SK-N-SH treated with all-trans-retinoic acid at 6 μM for 48 hours (cell line): ENCODE measurements around the gene ZNF764.

Experiments
- ATAC-seq: fragments of 200-7000 bp; cut with Tn5 transposase; 3 replicates; pipeline ENCODE4 v1.9.1; 2020; ENCODE audit warnings: mild to moderate bottlenecking, moderate library complexity
- ARNTL ChIP-seq: fragments of 450-650 bp; formaldehyde crosslinking; IDR thresholded peaks from 2 replicates; pipeline ENCODE4 v1.5.0; 2020; ENCODE audit warnings: low read depth, mild to moderate bottlenecking, moderate library complexity, borderline replicate concordance
- BACH2 ChIP-seq: fragments of 250-450 bp; sonication (Bioruptor Pico); IDR thresholded peaks from 2 replicates; pipeline ENCODE4 v1.9.0; 2021; ENCODE audit warnings: mild to moderate bottlenecking, borderline replicate concordance
- CSDC2 ChIP-seq: fragments of 250-450 bp; sonication (Bioruptor Pico); IDR thresholded peaks from 2 replicates; pipeline ENCODE4 v1.5.0; 2020; ENCODE audit warnings: mild to moderate bottlenecking, moderate library complexity
- ESRRG ChIP-seq: fragments of 250-450 bp; sonication (Bioruptor Pico); IDR thresholded peaks from 2 replicates; pipeline ENCODE4 v1.6.1; 2021; ENCODE audit warnings: mild to moderate bottlenecking
- GLIS3 ChIP-seq: fragments of 250-450 bp; sonication (Bioruptor Pico); IDR thresholded peaks from 2 replicates; pipeline ENCODE4 v1.5.0; 2020; ENCODE audit warnings: mild to moderate bottlenecking, moderate library complexity
- OSR1 ChIP-seq: fragments of 250-450 bp; sonication (Bioruptor Pico); IDR thresholded peaks from 2 replicates; pipeline ENCODE4 v1.8.0; 2022; ENCODE audit warnings: moderate library complexity, mild to moderate bottlenecking, inconsistent platforms
- PPARA ChIP-seq: fragments of 250-450 bp; sonication (Bioruptor Pico); IDR thresholded peaks from 2 replicates; pipeline ENCODE4 v1.5.0; 2020; ENCODE audit warnings: mild to moderate bottlenecking, borderline replicate concordance
- RARB ChIP-seq: fragments of 250-450 bp; sonication (Bioruptor Pico); IDR thresholded peaks from 2 replicates; pipeline ENCODE4 v1.8.0; 2021; ENCODE audit warnings: mild to moderate bottlenecking, moderate library complexity
- SNAI2 ChIP-seq: fragments of 250-450 bp; sonication (Bioruptor Pico); IDR thresholded peaks from 2 replicates; pipeline ENCODE4 v1.5.0; 2020; ENCODE audit warnings: mild to moderate bottlenecking, moderate library complexity
- TCF4 ChIP-seq: fragments of 250-450 bp; sonication (Bioruptor Pico); IDR thresholded peaks from 2 replicates; pipeline ENCODE4 v1.8.0; 2021; ENCODE audit warnings: mild to moderate bottlenecking, moderate library complexity, borderline replicate concordance
- TOX ChIP-seq: fragments of 250-450 bp; sonication (Bioruptor Pico); IDR thresholded peaks from 2 replicates; pipeline ENCODE4 v1.8.0; 2021; ENCODE audit warnings: mild to moderate bottlenecking, moderate library complexity, borderline replicate concordance
- TSHZ2 ChIP-seq: fragments of 250-450 bp; sonication (Bioruptor Pico); IDR thresholded peaks from 2 replicates; pipeline ENCODE4 v1.5.0; 2020; ENCODE audit warnings: mild to moderate bottlenecking, moderate library complexity
- ZC3H10 ChIP-seq: fragments of 250-450 bp; sonication (Bioruptor Pico); IDR thresholded peaks from 2 replicates; pipeline ENCODE4 v1.5.1; 2021; ENCODE audit warnings: mild to moderate bottlenecking, moderate library complexity
- ZFP3 ChIP-seq: fragments of 250-450 bp; sonication (Bioruptor Pico); IDR thresholded peaks from 2 replicates; pipeline ENCODE4 v1.5.0; 2020; ENCODE audit warnings: mild to moderate bottlenecking, moderate library complexity
- ZFP30 ChIP-seq: fragments of 450-650 bp; formaldehyde crosslinking; IDR thresholded peaks from 2 replicates; pipeline ENCODE4 v1.5.0; 2022; ENCODE audit warnings: mild to moderate bottlenecking, moderate library complexity
- ZNF565 ChIP-seq: fragments of 450-650 bp; formaldehyde crosslinking; conservative IDR thresholded peaks from 2 replicates; pipeline ENCODE4 v1.5.0; 2020; ENCODE audit warnings: low read depth, mild to moderate bottlenecking, moderate library complexity
- ZNF70 ChIP-seq: fragments of 450-650 bp; formaldehyde crosslinking; IDR thresholded peaks from 2 replicates; pipeline ENCODE4 v1.5.0; 2020; ENCODE audit warnings: mild to moderate bottlenecking, moderate library complexity
- TF ChIP-seq, protein P1 (sequence below): fragments of 250-450 bp; sonication (Bioruptor Pico); IDR thresholded peaks from 2 replicates; pipeline ENCODE4 v1.5.1; 2021; ENCODE audit warnings: mild to moderate bottlenecking, moderate library complexity
- TF ChIP-seq, protein P2 (sequence below): fragments of 250-450 bp; sonication (Bioruptor Pico); IDR thresholded peaks from 2 replicates; pipeline ENCODE4 v1.5.1; 2020; ENCODE audit warnings: low read depth, mild to moderate bottlenecking, moderate library complexity
- TF ChIP-seq, protein P3 (sequence below): fragments of 250-450 bp; sonication (Bioruptor Pico); IDR thresholded peaks from 2 replicates; pipeline ENCODE4 v1.8.0; 2021; ENCODE audit warnings: low read depth, mild to moderate bottlenecking, moderate library complexity, borderline replicate concordance

ZNF764 gene

DNA sequence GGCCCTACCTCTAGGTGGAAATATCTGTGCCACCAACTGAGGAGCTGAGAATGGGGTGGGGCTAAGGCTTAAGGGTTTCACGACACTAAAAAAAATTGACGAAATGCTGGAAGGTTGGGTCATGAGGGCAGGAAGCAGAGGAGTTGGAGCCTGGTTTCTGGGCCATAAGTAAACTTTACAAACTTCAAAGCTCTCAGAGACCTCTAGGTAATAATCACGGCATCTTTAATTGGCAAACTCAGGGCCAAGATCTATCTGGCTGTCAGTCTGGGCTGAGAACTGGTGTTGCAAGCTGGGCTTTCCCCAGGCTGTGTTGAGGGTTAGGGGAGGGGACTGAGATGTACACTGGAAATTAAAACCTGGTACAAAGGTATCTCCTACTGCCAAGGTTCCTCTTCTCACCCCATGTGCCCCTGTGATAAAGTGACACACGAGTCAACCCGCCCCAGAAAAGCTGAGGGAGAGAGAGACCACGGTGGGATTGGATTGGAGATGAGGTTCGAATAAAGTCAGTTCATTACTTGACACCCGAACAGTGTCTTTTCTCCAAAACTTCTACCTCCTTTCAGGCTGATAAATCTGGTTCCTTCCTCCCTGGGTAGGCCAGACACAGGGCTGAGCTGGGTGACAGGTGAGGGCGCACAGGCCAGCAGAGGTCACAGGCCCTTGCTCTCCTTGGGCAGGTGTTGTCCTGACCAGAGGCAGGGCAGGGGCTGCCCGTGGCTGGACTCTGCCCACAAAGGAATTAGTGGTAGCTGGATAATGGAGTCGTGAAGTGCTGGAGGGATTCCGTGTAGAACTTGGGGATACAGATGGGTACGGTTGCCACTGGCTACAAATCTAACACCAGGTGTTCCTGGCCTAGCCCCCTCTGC is 27.8 kb downstream of the ZNF764 start:
- no peak for ATAC-seq
- no peak for TF ChIP-seq ZC3H10 (CRISPR knock-in tag)
- no peak for TF ChIP-seq ZNF70 (CRISPR knock-in tag)
- TF ChIP-seq ESRRG (CRISPR knock-in tag), result no peak
- TF ChIP-seq, protein P1, sequence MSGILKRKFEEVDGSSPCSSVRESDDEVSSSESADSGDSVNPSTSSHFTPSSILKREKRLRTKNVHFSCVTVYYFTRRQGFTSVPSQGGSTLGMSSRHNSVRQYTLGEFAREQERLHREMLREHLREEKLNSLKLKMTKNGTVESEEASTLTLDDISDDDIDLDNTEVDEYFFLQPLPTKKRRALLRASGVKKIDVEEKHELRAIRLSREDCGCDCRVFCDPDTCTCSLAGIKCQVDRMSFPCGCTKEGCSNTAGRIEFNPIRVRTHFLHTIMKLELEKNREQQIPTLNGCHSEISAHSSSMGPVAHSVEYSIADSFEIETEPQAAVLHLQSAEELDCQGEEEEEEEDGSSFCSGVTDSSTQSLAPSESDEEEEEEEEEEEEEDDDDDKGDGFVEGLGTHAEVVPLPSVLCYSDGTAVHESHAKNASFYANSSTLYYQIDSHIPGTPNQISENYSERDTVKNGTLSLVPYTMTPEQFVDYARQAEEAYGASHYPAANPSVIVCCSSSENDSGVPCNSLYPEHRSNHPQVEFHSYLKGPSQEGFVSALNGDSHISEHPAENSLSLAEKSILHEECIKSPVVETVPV (CRISPR knock-in tag), result no peak
- no peak for TF ChIP-seq CSDC2 (CRISPR knock-in tag)
- no peak for TF ChIP-seq SNAI2 (CRISPR knock-in tag)
- TF ChIP-seq, protein P2, sequence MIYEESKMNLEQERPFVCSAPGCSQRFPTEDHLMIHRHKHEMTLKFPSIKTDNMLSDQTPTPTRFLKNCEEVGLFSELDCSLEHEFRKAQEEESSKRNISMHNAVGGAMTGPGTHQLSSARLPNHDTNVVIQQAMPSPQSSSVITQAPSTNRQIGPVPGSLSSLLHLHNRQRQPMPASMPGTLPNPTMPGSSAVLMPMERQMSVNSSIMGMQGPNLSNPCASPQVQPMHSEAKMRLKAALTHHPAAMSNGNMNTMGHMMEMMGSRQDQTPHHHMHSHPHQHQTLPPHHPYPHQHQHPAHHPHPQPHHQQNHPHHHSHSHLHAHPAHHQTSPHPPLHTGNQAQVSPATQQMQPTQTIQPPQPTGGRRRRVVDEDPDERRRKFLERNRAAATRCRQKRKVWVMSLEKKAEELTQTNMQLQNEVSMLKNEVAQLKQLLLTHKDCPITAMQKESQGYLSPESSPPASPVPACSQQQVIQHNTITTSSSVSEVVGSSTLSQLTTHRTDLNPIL (CRISPR knock-in tag), result no peak

- TF ChIP-seq, protein P2 (CRISPR knock-in tag), result no peak
- TF ChIP-seq ZFP3 (CRISPR knock-in tag) (no peak), TOX (CRISPR knock-in tag) (no peak), ZC3H10 (CRISPR knock-in tag) (no peak), GLIS3 (CRISPR knock-in tag) (no peak), CSDC2 (CRISPR knock-in tag) (no peak), TSHZ2 (CRISPR knock-in tag) (no peak), RARB (CRISPR knock-in tag) (no peak), ZFP30 (no peak), ZNF70 (CRISPR knock-in tag) (no peak), SNAI2 (CRISPR knock-in tag) (no peak)
- TF ChIP-seq, all 23 proteins: peak for 0
Measured at GRCh38 chr16:30528799-30529457, 29.2 kb downstream of the ZNF764 start.

GRCh38 chr16:30527635-30528178 is 30.5 kb downstream of the ZNF764 start:
- no peak for ATAC-seq
- TF ChIP-seq, protein P1 (CRISPR knock-in tag), result no peak
- TF ChIP-seq GLIS3 (CRISPR knock-in tag), result no peak
- TF ChIP-seq ARNTL, result no peak
- no peak for TF ChIP-seq BACH2
- TF ChIP-seq TSHZ2 (CRISPR knock-in tag), result no peak
- no peak for TF ChIP-seq ESRRG (CRISPR knock-in tag)
- TF ChIP-seq ZFP30, result no peak
- TF ChIP-seq OSR1 (CRISPR knock-in tag), result no peak
- TF ChIP-seq RARB (CRISPR knock-in tag), result no peak
- no peak for TF ChIP-seq ZNF565 (CRISPR knock-in tag)
- TF ChIP-seq TCF4 (CRISPR knock-in tag), result no peak
- TF ChIP-seq, protein P3, sequence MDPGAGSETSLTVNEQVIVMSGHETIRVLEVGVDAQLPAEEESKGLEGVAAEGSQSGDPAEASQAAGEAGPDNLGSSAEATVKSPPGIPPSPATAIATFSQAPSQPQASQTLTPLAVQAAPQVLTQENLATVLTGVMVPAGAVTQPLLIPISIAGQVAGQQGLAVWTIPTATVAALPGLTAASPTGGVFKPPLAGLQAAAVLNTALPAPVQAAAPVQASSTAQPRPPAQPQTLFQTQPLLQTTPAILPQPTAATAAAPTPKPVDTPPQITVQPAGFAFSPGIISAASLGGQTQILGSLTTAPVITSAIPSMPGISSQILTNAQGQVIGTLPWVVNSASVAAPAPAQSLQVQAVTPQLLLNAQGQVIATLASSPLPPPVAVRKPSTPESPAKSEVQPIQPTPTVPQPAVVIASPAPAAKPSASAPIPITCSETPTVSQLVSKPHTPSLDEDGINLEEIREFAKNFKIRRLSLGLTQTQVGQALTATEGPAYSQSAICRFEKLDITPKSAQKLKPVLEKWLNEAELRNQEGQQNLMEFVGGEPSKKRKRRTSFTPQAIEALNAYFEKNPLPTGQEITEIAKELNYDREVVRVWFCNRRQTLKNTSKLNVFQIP (CRISPR knock-in tag), result no peak
- no peak for TF ChIP-seq PPARA (CRISPR knock-in tag)

More at GRCh38 chr16:30528799-30529457, 29.2 kb downstream of the ZNF764 start:
- no peak for ATAC-seq
